ENCODE results near the gene CYTH2.

Gene CYTH2

GRCh38 chr19:48493718-48494401 is 24.7 kb downstream of the CYTH2 start:
- no peak for DNase-seq

- peak; percentile 68 to 81 (median 74) for DNase-seq
Measured at GRCh38 chr19:48495396-48495795, 26.2 kb downstream of the CYTH2 start.

GRCh38 chr19:48496959-48497727 is 28.0 kb downstream of the CYTH2 start:
- no peak for DNase-seq

- no peak for DNase-seq
Measured at GRCh38 chr19:48497728-48498594, 28.8 kb downstream of the CYTH2 start.

- no peak for DNase-seq
Measured at GRCh38 chr19:48498595-48499311, 29.6 kb downstream of the CYTH2 start.

- DNase-seq = no peak
Measured at GRCh38 chr19:48499316-48500090, 30.3 kb downstream of the CYTH2 start.

- no peak for DNase-seq
Measured at GRCh38 chr19:48500830-48501493, 31.8 kb downstream of the CYTH2 start.

GRCh38 chr19:48501494-48502349 is 32.6 kb downstream of the CYTH2 start:
- DNase-seq = peak; percentile 62 to 79 (median 66)

- DNase-seq = no peak
Measured at GRCh38 chr19:48502350-48503018, 33.3 kb downstream of the CYTH2 start.

- DNase-seq = peak; percentile 35 to 82 (median 64)
Measured at GRCh38 chr19:48506138-48506733, 37.1 kb downstream of the CYTH2 start.

GRCh38 chr19:48507911-48508439 is 38.8 kb downstream of the CYTH2 start:
- no peak for DNase-seq

- DNase-seq = no peak
Measured at GRCh38 chr19:48508729-48509411, 39.7 kb downstream of the CYTH2 start.

- DNase-seq = peak in 1 of 4 experiments; percentile 35
Measured at GRCh38 chr19:48509467-48510194, 40.5 kb downstream of the CYTH2 start.

GRCh38 chr19:48510421-48511268 is 41.5 kb downstream of the CYTH2 start:
- peak; percentile 57 to 78 (median 64) for DNase-seq

GRCh38 chr19:48511321-48511731 is 42.2 kb downstream of the CYTH2 start:
- no peak for DNase-seq

GRCh38 chr19:48511800-48512503 is 42.8 kb downstream of the CYTH2 start, which contains the start of gene LMTK3:
TSS of gene LMTK3 (minus strand) at chr19:48511835. CDS start at chr19:48511576, 259 bp downstream.
- no peak for DNase-seq
